Breast epithelium (tissue), 3 donors: ENCODE measurements around the gene PPP1R16B.
"Not testable (repeated sequence)": the region's sequence is repeated elsewhere in the genome, so short reads cannot be mapped to it uniquely, and the experiment has no call there.

Experiments
- CTCF ChIP-seq, 3 donors: fragments of 450-650 bp; IDR thresholded peaks; one replicate each; pipeline ENCODE4 v1.5.1; 2016 to 2017; ENCODE audit warnings: antibody characterized with exemption in 3 of 3, mild to moderate bottlenecking in 3 of 3, moderate library complexity in 3 of 3
- POLR2A ChIP-seq: fragments of 450-650 bp; IDR thresholded peaks from one replicate; pipeline ENCODE4 v1.6.1; 2016; ENCODE audit warnings: antibody characterized with exemption, mild to moderate bottlenecking, moderate library complexity
- POLR2AphosphoS5 ChIP-seq, 3 donors: sonication (generic); formaldehyde crosslinking; IDR thresholded peaks; one replicate each; pipeline ENCODE4 v1.6.1; 2017; ENCODE audit warnings: antibody characterized with exemption in 3 of 3

- not testable (repeated sequence) for TF ChIP-seq POLR2A; CTCF (IDR thresholded peaks at IDR 0.05); POLR2AphosphoS5 (IDR thresholded peaks at IDR 0.05)
Measured at GRCh38 chr20:38813574-38813962, 8.1 kb downstream of the PPP1R16B start.
